GM18499 (cell line): ENCODE data around the gene RAMACL.
"Not testable (repeated sequence)": the region's sequence is repeated elsewhere in the genome, so short reads cannot be mapped to it uniquely, and the experiment has no call there.

Experiments used
- ATAC-seq: cut with Tn5 transposase; IDR thresholded peaks from one replicate; pipeline ENCODE4 v1.9.1; 2021; ENCODE audit warnings: moderate number of reproducible peaks; ENCODE audit not compliant: insufficient read depth, unreplicated experiment

Gene RAMACL

DNA sequence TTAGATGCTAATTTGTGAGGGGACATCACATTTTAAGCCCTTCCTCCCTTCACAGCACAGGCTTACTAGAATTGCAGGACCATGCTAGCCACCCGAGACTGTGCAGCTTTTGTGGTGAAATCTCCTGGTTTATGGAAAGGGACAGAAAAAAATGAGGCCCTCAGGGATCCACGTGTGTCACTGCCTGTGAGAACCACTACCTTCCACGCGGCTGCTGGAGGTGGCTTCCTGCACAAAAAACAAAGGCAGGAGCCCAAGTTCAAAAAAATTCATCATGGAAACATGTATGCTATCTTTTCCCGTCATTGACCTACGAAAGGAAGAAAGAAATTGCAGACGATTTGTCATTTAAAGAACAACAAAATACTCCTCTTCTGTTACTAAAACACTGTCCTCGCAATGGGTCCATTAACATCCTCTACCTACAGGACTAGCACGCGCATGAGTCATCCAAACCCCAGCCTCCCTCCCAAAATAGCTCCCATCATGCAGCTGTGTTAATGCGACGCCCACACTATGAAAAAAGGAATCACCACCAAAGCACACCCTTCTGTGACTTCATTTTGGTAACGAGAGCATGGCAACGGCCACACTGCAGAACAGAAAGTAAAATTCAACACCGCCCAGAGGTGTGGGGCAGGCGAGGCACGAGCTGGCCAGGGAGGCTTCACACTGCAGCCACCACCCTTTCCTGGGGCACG, 45.7 kb downstream of the RAMACL start:
- peak; percentile 95 for ATAC-seq

DNA sequence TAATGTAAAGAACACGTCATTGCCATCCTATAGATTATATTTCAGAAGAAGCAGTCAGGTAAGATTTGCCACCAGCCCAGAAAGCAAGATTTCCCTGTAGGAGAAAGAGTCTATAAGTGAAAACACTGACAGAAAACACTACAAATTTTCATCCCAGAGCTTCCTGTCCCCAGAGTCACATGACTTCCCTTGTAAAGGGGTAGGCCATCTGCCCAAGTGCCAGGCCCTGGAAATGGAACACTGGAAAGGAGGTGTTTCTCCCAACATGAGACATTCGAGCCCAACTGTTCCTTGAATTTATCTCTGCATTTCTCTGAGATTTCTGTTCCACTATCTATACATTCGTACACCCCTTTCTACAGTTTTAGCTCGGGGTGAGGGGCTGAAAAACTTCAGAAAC, 46.9 kb downstream of the RAMACL start:
- no peak for ATAC-seq

DNA sequence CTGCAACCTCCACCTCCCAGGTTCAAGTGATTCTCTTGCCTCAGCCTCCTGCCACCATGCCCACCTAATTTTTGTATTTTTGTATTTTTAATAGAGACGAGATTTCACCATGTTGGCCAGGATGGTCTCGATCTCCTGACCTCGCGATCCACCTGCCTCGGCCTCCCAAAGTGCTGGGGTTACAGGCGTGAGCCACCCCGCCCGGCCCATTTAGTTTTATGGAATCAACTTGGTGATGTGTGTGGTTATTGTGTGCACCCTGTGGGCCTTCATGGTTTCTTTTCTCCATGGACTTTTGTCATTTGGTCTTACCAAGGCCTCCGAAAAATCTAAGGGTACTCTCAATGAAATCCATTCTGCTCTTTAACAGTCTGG, 47.5 kb downstream of the RAMACL start:
- ATAC-seq, result not testable (repeated sequence)

DNA sequence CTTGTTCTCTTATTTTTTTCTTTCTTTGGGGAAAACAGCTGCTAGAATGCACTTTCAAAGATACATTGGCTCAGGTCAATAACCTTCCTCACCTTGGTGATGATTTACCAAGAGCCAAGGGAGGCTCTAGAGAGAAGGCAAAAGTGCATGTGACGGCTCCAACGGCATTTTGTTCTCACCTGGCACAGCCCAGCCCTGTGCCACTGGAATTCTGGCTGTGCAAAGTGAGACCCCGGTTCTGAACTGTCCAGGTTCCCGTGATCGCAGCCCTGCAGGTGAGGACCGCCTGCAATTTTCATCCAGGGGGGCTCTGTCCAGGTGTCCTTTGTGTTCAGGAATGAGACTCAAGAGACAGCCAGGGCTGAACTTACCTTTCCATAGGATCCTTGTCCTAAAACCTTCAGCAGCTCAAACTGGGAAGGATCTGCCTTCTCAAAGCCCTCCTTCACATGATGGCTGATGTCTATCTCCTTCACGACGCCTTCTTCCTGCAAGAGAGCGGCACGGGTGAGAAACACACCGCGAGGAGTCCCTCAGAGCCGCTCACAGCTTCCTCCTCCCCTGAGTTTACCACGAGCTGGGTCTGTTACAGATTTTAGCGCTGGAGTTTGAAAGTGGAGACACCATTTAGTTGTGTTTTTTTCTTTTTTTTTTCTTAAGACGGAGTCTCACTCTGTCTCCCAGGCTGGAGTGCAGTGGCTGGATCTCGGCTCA, 48.0 kb downstream of the RAMACL start:
- no peak for ATAC-seq

DNA sequence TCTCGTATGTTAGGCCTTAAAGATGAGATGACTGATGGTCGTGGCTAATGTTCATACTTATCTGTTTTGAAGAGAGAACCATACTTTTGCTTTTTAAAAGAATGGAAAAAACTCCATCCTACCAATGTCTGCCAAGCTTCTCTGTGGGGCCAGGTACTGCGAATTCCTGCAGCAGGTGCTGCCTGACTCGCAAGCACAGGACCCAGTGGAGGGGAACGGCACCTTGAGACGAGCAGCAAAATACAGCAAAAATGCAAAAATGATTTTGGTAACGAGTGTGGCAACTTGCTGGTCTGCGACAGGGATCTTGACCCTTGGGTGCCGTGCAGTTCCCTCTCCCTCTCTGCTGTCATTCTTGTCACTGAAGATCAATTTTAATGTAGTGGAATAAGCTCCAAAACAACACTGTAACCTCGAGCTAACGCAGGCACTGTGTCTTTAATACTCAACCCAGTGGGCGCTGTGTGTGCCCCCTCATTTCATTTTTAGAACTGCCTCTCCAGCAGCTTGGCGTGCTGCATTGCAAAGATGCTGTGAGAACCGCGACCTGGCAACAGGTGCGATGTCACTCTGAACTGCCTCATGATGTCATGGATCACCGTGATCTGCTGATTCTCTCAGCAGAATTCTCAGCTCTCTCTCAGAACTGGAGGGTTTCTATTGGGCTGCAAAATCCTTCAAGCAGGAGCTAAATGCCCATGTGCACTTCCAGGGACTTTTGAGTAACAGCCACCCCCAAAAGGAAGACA, 51.6 kb downstream of the RAMACL start:
- ATAC-seq, result no peak

DNA sequence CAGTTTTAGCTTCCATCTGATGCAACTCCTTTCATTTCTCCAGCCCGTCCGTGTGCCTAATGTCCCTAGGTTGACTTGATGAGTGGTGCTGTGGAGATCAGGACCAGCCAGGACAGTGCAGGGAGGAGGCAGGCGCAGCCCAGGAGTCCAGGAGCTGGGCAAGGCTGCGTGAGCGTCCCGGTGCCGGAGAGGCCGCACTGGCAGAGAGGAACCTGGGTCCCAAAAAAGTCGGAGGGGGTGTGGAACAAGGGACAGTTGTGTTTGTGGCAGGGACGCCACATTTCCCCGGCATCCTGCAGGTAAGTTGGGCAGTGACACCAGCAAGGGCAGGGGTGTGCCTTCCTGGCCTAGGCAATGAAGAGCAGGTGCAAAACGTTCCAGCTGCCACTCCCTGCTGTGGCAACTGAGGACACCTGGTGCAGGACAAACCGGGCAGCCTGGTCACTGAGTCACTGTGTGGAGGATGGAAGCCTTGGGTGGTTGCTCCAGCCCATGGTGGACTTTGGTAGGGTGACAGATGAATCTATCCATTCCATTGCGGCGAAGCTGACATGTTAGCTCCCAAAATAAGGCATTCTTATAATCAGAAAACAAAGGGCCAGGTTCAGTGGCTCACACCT, 53.2 kb downstream of the RAMACL start:
- no peak for ATAC-seq
